Upper lobe of left lung (tissue), 4 donors: ENCODE results near the gene PARD6B.

ENCODE experiments used
- CTCF ChIP-seq, 6 experiments: fragments of 450-650 bp in 4 of 6; fragments of 200-600 bp in 2 of 6; sonication (generic) in 2 of 6; IDR thresholded peaks; one replicate each; pipeline ENCODE4 v1.5.1; 2016 to 2019; ENCODE audit warnings: antibody characterized with exemption in 6 of 6
- POLR2A ChIP-seq, 4 donors: fragments of 450-650 bp; IDR thresholded peaks; one replicate each; pipeline ENCODE4 v1.5.1; 2016 to 2017; ENCODE audit warnings: antibody characterized with exemption in 4 of 4, mild to moderate bottlenecking in 2 of 4
- POLR2AphosphoS5 ChIP-seq, 2 donors: sonication (generic); formaldehyde crosslinking; IDR thresholded peaks; one replicate each; pipeline ENCODE4 v1.5.1; 2017; ENCODE audit warnings: antibody characterized with exemption in 2 of 2

- no peak for TF ChIP-seq POLR2AphosphoS5 (IDR thresholded peaks at IDR 0.05)
- no peak for TF ChIP-seq POLR2A (IDR thresholded peaks at IDR 0.05)
- TF ChIP-seq CTCF (IDR thresholded peaks at IDR 0.05) = no peak
These were observed 7.7 kb upstream of the PARD6B start for GRCh38 chr20:50723672-50724071.
